BJ (cell line): ENCODE results near the gene TFB1M. TPM values are rescaled to one million over a fixed set of nuclear protein-coding genes. Genes with fewer than 3 reads are reported as not detected.

ENCODE experiments used
- CTCF ChIA-PET: fragments of 350-600 bp; formaldehyde crosslinking; extraction: SDS; loops from one replicate; lab custom pipeline; 2021; ENCODE audit warnings: antibody characterized with exemption, inconsistent platforms; lab: Yijun Ruan, JAX
- POLR2A ChIA-PET: fragments of 300-600 bp; sonication (Branson Sonifier 250); formaldehyde crosslinking; extraction: SDS; loops from one replicate; lab custom pipeline; 2021; ENCODE audit warnings: antibody characterized with exemption; lab: Charles Lee
- DNase-seq: peaks from one replicate; pipeline ENCODE4 v3.0.0-alpha.2; 2011; ENCODE audit warnings: low read depth
- H3K27me3 ChIP-seq: 2 replicates; pipeline ENCODE4 v1.6.0; 2011; ENCODE audit warnings: low read length; ENCODE audit not compliant: control insufficient read depth, insufficient read depth
- H3K36me3 ChIP-seq: 2 replicates; pipeline ENCODE4 v1.5.1; 2011; ENCODE audit warnings: low read length; ENCODE audit not compliant: control insufficient read depth, insufficient read depth
- H3K4me3 ChIP-seq: 2 replicates; pipeline ENCODE4 v1.5.1; 2011; ENCODE audit warnings: low read depth, mild to moderate bottlenecking, control low read depth, low read length
- polyA plus RNA-seq: library from polyadenylated mRNA; depleted of rRNA; stranded (reverse); fragments of >200 nt; gene quantifications from 2 replicates; pipeline ENCODE4 v1.2.3, GENCODE V29; 2011
- TF ChIP-seq, protein P1 (sequence below): IDR thresholded peaks from 2 replicates; pipeline ENCODE4 v1.5.1; 2011; ENCODE audit warnings: low read depth, mild to moderate bottlenecking, control low read depth, inconsistent platforms, low read length, moderate library complexity; ENCODE audit not compliant: insufficient read depth

The TFB1M gene
- polyA plus RNA-seq, 1 experiment, result 12.9 TPM

DNA sequence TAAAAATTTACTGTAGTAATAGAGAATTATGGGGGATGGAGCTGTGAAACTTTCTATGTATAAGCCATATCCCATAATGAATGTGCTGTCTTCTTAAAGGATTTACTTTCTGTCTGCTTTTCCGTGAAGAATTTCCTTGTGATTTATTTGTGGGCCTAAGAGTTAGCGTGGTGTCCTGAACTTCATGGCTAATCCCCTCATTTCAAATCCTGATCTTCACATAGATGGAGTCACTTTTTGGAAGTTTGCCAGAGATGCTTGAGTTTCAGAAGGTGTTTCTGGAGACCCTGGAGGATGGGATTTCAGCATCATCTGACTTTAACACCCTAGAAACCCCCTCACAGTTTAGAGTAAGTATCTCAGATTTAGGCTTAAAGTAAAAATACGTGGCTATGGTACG, 69.8 kb downstream of the TFB1M start:
- Histone ChIP-seq H3K36me3 (no peaks in the 10 kb centered on the region; the same call in 1 of the 2 replicates), H3K4me3 (no peak overlapping the region), H3K27me3 (no peaks in the 10 kb centered on the region)
- POLR2A ChIA-PET, result no interaction called here
- TF ChIP-seq, protein P1, sequence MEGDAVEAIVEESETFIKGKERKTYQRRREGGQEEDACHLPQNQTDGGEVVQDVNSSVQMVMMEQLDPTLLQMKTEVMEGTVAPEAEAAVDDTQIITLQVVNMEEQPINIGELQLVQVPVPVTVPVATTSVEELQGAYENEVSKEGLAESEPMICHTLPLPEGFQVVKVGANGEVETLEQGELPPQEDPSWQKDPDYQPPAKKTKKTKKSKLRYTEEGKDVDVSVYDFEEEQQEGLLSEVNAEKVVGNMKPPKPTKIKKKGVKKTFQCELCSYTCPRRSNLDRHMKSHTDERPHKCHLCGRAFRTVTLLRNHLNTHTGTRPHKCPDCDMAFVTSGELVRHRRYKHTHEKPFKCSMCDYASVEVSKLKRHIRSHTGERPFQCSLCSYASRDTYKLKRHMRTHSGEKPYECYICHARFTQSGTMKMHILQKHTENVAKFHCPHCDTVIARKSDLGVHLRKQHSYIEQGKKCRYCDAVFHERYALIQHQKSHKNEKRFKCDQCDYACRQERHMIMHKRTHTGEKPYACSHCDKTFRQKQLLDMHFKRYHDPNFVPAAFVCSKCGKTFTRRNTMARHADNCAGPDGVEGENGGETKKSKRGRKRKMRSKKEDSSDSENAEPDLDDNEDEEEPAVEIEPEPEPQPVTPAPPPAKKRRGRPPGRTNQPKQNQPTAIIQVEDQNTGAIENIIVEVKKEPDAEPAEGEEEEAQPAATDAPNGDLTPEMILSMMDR, result no peak
- CTCF ChIA-PET, result interaction anchor here (2.2 kb wide), 1 partner anchor 316 kb away, joined by 9 read pairs; no protein-coding TSS in a partner anchor
- no peak for DNase-seq

DNA sequence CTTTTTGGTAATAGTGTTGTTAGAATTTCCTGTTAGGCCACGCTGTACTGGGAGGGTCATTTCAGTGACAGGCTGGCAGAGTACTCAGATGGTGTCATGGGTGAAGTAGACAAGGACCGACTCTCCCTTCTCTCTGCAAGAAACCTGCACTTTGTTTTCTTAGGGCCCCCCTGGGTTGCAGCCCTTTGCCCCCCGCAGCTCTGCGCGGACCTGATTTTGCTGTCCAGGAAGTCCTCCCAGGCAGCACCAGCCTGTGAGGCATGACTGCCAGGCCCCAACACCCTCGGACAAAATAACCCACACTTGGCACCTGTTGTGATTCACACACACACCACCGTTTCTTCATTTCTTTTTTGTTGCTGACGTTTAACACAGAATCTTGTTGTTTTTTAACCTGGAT, 72.3 kb downstream of the TFB1M start:
- CTCF ChIA-PET, result no interaction called here
- Histone ChIP-seq H3K36me3 (no peaks in the 10 kb centered on the region; the same call in 1 of the 2 replicates), H3K27me3 (no peaks in the 10 kb centered on the region), H3K4me3 (no peak overlapping the region)
- no peak for DNase-seq
- TF ChIP-seq, protein P1, result no peak
- POLR2A ChIA-PET, result no interaction called here

DNA sequence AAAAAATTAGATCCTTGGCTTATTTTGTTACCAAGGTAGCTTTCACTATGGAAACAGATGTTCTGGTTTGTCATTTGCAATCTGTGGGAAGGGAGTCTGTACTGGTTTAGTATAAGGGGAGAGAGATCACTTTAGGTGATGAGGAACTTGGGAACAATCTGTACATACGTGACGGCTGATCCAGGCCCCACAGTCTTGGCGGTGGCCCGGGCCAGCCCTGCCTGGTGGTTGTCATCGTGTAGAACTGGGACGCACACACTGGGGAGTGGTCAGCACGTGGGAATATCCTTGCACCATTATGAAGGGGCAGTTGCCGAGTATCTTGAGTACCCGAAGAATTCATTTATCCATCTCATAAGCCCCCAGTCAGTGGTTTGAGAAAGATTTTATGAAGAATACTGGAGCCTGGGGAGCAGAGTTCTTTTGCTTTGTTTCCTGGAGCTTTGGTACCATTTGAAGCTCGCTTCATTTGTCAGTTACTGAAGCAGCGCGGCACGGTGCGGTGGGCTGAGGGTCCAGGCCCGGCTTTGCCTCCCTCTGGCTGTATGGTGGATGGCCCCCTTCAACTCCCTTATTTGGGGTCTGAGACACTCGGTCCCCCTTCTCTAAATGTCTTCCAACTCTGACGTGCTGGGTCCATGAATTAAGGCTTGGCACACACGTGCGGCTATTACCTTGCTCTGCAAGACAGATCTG, 73.2 kb downstream of the TFB1M start:
- CTCF ChIA-PET, result interaction anchor here (1.0 kb wide), 1 partner anchor 63 kb away, joined by 4 read pairs; no protein-coding TSS in a partner anchor

DNA sequence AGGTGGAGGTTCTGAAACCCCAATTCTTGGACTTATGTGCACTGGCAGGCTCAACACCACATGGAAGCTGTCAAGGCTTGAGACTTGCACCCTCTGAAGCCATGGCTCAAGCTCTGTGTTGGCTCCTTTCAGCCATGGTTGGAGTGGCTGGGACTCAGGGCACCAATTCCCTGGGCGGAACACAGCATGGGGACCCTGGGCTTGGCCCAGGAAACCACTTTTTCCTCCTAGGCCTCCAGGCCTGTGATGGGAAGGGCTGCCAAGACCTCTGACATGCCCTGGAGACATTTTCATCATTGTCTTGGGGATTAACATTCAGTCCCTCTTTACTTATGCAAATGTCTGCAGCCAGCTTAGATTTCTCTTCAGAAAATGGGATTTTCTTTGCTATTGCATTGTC, 76.7 kb downstream of the TFB1M start:
- DNase-seq, result no peak
- CTCF ChIA-PET, result interaction anchor here (1.0 to 1.6 kb wide), 2 partner anchors 9 to 370 kb away, joined by 3 to 5 read pairs; no protein-coding TSS in a partner anchor
- POLR2A ChIA-PET, result no interaction called here
- Histone ChIP-seq H3K36me3 (no peaks in the 10 kb centered on the region; the same call in 1 of the 2 replicates), H3K27me3 (no peaks in the 10 kb centered on the region), H3K4me3 (no peak overlapping the region)
- TF ChIP-seq, protein P1, result no peak

More for the DNA sequence above, 73.2 kb downstream of the TFB1M start:
- POLR2A ChIA-PET, result no interaction called here
- no peak for DNase-seq
- TF ChIP-seq, protein P1, result no peak
- Histone ChIP-seq H3K4me3 (no peak overlapping the region), H3K27me3 (no peaks in the 10 kb centered on the region), H3K36me3 (no peaks in the 10 kb centered on the region; the same call in 1 of the 2 replicates)

DNA sequence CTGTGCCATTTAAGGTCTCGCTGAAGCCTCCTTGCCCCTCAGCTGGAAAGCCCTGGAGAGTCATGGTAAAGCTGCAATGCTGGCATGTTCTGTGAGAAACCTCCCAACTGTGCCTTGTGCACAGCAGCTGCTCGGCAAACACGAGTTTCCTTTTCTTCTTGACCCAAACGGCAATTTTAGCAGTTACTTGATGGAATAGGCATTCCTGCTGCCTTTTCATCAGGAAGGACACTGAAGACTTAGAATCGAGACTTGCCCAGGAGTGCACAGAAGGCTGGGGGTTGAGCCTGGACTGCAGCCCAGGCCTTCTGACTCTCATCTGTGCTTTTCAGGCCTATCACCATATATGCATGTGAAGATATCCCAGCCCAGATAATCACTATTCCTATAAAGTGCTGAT, 79.2 kb downstream of the TFB1M start:
- CTCF ChIA-PET, result interaction anchor here (1.3 to 3.7 kb wide), 2 partner anchors 11 to 13 kb away, joined by 3 to 12 read pairs; no protein-coding TSS in a partner anchor
- TF ChIP-seq, protein P1, result no peak
- no peaks in the 10 kb centered on the region; the same call in 1 of the 2 replicates for H3K36me3 ChIP-seq

More for the DNA sequence above, 79.2 kb downstream of the TFB1M start:
- DNase-seq, result no peak
- POLR2A ChIA-PET, result no interaction called here
- Histone ChIP-seq H3K4me3 (no peak overlapping the region), H3K27me3 (no peaks in the 10 kb centered on the region)
